ENCODE results near the gene DCAF6. TPM values are rescaled to one million over a fixed set of nuclear protein-coding genes. Genes with fewer than 3 reads are reported as not detected.

Gene DCAF6
- total RNA-seq, 1 donor from 2014 or later: 80.5 TPM

- DNase-seq (ENCODE audit: extremely low spot score in 2 of 2): no peak
- no peaks in the 10 kb centered on the region for H3K9me3 ChIP-seq
- no peaks in the 10 kb centered on the region for H3K36me3 ChIP-seq
- H3K4me3 ChIP-seq: no peak overlapping the region
- TF ChIP-seq POLR2AphosphoS5 (IDR thresholded peaks at IDR 0.05; ENCODE audit: insufficient read depth in 1 of 2, low read depth in 1 of 2) (no peak), POLR2A (IDR thresholded peaks at IDR 0.05) (no peak), CTCF (IDR thresholded peaks at IDR 0.05) (no peak)
- H3K27ac ChIP-seq: no peak overlapping the region
- intact Hi-C loops (cut with DNase I): no loop called here
- H3K27me3 ChIP-seq: no peaks in the 10 kb centered on the region
- no peaks in the 10 kb centered on the region for H3K4me1 ChIP-seq
Observed at GRCh38 chr1:167900907-167901306, 35.6 kb upstream of the DCAF6 start.

- DNase-seq (ENCODE audit: extremely low spot score in 2 of 2): no peak
- no peak overlapping the region for H3K4me3 ChIP-seq
- intact Hi-C loops (cut with DNase I): no loop called here
- H3K27ac ChIP-seq: no peak overlapping the region
- no peaks in the 10 kb centered on the region for H3K4me1 ChIP-seq
- no peaks in the 10 kb centered on the region for H3K36me3 ChIP-seq
- H3K9me3 ChIP-seq: no peaks in the 10 kb centered on the region
- H3K27me3 ChIP-seq: no peaks in the 10 kb centered on the region
- TF ChIP-seq CTCF (IDR thresholded peaks at IDR 0.05): no peak
- no peak for TF ChIP-seq POLR2A (IDR thresholded peaks at IDR 0.05)
- no peak for TF ChIP-seq POLR2AphosphoS5 (IDR thresholded peaks at IDR 0.05; ENCODE audit: insufficient read depth in 1 of 2, low read depth in 1 of 2)
Observed at GRCh38 chr1:167904652-167905130, 31.8 kb upstream of the DCAF6 start.

- H3K4me3 ChIP-seq: no peak overlapping the region
- no peaks in the 10 kb centered on the region for H3K9me3 ChIP-seq
- H3K27me3 ChIP-seq: no peaks in the 10 kb centered on the region
- DNase-seq (ENCODE audit: extremely low spot score in 2 of 2): no peak
- H3K36me3 ChIP-seq: no peaks in the 10 kb centered on the region
- intact Hi-C loops (cut with DNase I): no loop called here
- H3K27ac ChIP-seq: no peak overlapping the region
- TF ChIP-seq POLR2A (IDR thresholded peaks at IDR 0.05): no peak
- TF ChIP-seq POLR2AphosphoS5 (IDR thresholded peaks at IDR 0.05; ENCODE audit: insufficient read depth in 1 of 2, low read depth in 1 of 2): no peak
- TF ChIP-seq CTCF (IDR thresholded peaks at IDR 0.05): no peak
- H3K4me1 ChIP-seq: no peaks in the 10 kb centered on the region
Observed at GRCh38 chr1:167905182-167905581, 31.3 kb upstream of the DCAF6 start.

- Histone ChIP-seq H3K4me3 (no peak overlapping the region), H3K27me3 (no peaks in the 10 kb centered on the region), H3K36me3 (no peaks in the 10 kb centered on the region), H3K27ac (no peak overlapping the region), H3K4me1 (no peaks in the 10 kb centered on the region), H3K9me3 (no peaks in the 10 kb centered on the region)
- DNase-seq (ENCODE audit: extremely low spot score in 2 of 2): no peak
- TF ChIP-seq CTCF (IDR thresholded peaks at IDR 0.05): no peak
- no peak for TF ChIP-seq POLR2AphosphoS5 (IDR thresholded peaks at IDR 0.05; ENCODE audit: insufficient read depth in 1 of 2, low read depth in 1 of 2)
- no peak for TF ChIP-seq POLR2A (IDR thresholded peaks at IDR 0.05)
- intact Hi-C loops (cut with DNase I): no loop called here
Observed at GRCh38 chr1:167905671-167906070, 30.8 kb upstream of the DCAF6 start.

GRCh38 chr1:167909691-167910180 is 26.7 kb upstream of the DCAF6 start:
- TF ChIP-seq POLR2AphosphoS5 (IDR thresholded peaks at IDR 0.05; ENCODE audit: insufficient read depth in 1 of 2, low read depth in 1 of 2) (no peak), POLR2A (IDR thresholded peaks at IDR 0.05) (no peak), CTCF (IDR thresholded peaks at IDR 0.05) (no peak)
- H3K27me3 ChIP-seq: no peaks in the 10 kb centered on the region
- no peaks in the 10 kb centered on the region for H3K9me3 ChIP-seq
- no peaks in the 10 kb centered on the region for H3K36me3 ChIP-seq
- no peaks in the 10 kb centered on the region for H3K4me1 ChIP-seq
- no peak overlapping the region for H3K27ac ChIP-seq
- H3K4me3 ChIP-seq: no peak overlapping the region
- no peak for DNase-seq (ENCODE audit: extremely low spot score in 2 of 2)
- intact Hi-C loops (cut with DNase I): no loop called here

Measured in vagina (tissue), 2 donors.